NCI-H146 (cell line): ENCODE measurements around the gene AOPEP.
A peak's percentile ranks its signal among the peaks of the same experiment; 100 is the strongest.
"Not testable (repeated sequence)": the region's sequence is repeated elsewhere in the genome, so short reads cannot be mapped to it uniquely, and the experiment has no call there.

Experiments
- DNase-seq: peaks from one replicate; lab custom pipeline; 2025; lab: John Stamatoyannopoulos, UW

Gene AOPEP

DNA sequence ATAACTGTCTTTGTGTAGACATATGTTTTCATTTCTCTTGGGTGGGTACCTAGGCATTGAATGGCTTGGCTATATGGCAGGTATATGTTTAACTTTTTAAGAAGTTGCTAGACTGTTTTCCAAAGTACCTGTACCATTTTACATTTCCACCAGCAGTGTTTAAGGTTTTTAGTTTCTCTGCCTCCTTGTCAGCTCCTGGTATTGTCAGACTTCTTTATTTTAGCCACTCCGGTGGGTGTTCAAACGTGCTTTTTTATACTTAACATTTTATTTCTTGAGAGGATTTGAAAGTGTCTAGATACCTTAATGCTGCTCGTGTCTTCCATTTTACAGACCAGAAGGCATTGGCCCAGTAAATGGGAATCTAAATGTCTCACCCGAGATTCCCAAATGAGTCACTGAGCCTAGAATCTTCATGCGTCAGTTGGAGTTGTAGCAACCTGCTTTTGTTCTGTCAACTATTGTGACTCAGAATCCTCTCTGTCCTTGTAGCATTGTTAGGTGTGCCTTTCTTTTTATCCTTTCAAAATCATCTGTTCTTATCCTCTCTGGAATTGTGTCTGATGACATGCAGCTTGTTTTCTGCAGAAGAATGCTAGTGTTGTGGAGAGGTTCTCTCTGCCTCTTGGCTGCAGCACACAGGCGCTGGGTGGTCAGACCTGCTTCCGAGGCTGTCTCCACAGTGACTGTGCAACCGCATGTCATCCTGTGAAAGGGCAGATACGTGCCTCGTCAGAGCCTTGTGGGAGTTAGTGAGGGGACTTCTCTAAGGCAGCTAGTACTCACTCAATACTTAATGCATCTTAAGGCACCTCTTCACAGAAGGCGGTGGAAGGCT, 291.8 kb downstream of the AOPEP start:
- no peak for DNase-seq

DNA sequence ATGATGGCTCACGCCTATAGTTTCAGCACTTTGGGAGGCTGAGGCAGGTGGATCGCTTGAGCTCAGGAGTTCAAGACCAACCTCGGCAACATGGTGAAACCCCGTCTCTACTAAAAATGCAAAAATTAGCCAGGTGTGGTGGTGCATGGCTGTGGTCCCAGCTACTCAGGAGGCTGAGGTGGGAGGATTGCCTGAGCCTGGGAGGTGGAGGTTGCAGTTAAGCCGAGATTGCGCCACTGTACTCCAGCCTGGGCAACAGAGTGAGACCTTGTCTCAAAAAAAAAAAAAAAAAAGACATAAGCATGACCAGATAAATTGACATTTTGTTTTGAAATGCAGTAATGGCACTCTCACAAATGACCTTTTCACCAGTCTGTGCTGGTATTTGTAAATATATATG, 294.1 kb downstream of the AOPEP start:
- DNase-seq, result not testable (repeated sequence)

DNA sequence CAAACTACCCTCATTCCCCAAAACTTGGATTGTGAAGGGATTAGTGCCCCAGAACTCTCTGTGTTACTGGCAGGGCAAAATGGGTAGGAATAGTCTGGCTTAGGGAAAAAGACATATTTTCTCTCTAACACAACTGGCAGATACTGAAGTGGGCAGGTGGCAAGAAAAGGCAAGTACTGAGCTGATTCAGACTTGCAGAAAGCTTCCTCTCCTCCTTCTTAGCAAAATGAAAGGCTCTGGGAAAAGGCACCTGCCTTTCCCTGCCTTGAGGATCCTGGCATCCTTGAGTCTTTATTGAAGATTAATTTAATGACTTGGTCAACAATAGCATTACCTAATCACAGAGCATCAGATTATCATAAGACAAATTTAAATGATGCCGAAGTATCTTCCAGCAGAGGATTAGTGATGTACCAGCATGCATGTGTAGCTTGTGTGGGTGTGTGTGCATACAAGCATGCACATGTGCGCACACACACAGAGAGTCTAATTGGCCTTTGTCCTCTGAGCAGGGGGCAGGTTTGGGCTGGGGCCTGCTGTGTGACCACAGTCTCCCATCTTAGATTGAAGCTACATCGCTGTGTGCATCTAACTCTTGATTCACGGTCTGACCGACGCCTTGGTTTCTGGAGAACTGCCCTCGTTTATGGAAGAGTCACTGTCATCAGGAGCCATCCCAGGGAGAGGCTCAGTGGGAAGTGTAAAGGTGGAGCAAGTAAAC, 294.8 kb downstream of the AOPEP start:
- no peak for DNase-seq

DNA sequence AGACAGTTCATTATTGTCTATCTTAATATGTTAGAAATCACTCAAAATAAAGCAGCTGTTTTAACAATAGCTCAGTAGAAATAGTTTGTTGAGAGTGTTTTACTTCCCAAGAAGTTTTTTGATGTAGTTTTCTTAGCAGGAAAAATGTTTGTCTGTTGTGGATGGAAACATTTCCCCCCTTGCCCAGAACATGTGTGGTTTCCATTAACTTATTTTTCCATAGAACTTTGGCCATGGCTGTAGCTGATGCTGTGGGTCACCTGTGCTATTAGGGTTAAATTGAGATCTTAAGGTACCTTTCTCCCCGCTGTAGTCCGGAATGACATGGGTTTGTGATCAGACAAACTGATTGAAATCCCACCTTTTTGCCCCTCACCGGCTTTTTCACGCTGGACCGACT, 296.2 kb downstream of the AOPEP start:
- DNase-seq, result no peak

DNA sequence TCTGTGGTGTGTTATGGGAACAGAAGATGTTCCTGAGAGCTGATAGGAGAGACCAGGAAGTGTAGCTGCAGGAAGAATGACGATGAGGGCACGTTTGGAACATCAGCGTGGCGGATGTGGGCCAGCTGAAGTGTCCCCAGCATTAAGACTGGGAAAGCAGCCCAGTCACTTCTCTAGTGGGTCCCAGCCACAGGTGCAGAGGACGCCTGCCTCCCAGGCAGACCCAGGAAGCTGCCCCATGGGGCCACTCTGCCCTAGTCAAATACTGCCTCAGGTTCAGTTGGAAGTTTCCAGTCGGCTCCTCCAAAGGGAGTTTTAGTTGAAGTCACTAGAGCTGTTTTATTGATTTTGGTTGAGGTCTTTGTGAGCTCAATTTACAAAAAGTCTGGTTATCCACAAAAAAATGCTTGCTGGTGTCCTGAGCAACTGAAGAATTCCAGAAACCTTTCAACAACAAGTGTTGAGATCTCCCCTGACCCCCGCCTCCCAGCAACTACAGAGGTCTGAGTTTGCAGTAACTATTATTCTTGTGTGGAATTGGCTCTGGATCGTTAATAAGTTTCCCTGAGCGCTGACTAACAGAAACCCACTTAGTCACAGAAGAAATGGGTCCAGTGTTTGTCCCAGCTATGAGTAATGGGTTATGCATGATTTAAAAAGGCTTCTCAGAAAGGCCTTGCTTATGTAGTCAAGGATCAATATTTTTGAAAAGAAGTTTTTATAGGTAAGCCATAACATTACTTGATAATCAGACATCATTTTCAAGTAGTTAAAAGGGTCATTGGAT, 296.9 kb downstream of the AOPEP start:
- DNase-seq, result no peak

DNA sequence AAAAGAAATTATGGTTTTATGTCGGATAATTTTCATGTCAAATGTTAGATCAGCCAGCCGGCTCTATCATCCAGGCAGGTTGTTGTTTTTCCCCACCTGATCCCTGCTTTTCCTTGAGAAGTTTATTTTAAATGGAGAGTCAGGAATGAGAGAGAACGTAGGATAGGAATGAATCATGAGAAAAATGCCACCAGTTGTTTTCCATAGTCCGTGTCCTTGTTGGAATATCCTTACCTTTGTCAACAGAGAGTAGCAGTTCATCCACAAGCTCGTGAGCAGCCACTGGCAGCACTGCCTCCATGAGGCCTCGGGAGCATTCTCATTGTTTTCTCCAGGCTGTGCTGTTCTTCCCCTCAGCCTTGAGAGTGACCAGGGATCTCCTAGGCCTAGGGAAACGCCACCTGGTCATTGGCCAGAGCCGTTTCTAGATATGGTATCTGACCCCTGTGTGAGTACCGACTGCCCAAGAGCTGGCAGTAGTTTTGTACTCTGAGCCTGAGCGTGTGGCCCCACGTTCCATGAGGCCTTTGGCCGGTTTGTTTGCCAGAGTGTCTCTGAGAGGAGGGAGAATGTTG, 297.7 kb downstream of the AOPEP start:
- no peak for DNase-seq

DNA sequence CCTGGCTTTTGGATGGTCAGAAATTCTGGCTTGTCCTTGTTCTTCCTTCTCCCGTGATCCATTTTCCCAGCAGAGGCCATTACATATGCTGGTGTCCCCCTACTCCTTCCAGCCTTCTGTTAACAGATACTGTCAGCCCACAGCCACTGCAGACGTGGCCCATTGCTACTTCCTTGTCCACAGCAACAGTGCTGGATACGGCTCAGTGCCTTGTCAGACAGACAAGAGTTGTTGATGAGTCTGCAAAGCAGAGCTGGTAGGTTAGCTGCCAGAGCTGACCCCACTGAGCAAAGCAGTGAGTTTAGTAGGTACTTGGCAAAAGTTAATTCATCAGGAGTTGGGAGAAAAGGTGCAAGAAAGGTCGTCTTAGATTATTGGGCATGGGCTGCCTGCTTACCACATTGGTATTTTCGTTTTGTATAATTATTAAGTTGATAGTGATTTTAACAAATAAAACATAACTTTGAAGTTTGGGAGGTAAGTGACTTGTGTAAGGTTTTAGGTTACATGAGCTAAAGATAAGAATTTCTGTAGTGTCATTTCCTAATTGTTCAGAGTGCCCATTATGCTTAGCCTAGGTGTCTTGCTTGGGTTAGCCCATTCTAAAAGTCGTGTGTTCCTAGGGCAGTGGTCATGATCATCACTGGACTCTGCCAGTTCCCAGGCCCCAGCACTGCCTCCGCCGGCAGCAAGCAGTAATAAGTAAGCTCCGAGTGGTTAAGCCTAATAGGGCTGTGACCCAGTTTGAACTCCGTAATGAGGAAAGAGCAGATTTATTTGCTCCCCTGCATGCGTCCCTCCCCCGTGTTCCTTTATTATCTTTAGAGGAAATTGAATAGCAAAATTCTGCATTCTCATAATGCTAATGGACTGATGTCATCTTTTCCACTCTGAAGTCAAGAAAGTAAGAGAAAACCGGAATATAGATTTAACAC, 299.0 kb downstream of the AOPEP start:
- DNase-seq, result no peak

DNA sequence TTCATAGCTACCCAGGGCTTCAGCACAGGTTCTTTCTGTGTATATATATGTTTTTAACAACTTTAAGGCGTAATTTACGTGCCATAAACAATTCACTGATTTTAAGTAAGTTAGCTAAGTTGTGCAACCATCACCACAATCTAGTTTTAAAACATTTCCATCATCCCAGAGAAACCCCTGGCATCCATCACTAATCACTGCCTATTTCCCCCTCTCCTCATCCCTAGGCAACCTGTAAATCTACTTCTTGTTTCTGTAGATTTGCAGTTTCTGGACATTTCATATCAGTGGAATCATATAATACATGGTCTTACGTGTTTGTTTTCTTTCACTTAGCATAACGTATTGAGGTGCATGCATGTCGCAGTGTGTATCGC, 299.6 kb downstream of the AOPEP start:
- DNase-seq, result no peak

DNA sequence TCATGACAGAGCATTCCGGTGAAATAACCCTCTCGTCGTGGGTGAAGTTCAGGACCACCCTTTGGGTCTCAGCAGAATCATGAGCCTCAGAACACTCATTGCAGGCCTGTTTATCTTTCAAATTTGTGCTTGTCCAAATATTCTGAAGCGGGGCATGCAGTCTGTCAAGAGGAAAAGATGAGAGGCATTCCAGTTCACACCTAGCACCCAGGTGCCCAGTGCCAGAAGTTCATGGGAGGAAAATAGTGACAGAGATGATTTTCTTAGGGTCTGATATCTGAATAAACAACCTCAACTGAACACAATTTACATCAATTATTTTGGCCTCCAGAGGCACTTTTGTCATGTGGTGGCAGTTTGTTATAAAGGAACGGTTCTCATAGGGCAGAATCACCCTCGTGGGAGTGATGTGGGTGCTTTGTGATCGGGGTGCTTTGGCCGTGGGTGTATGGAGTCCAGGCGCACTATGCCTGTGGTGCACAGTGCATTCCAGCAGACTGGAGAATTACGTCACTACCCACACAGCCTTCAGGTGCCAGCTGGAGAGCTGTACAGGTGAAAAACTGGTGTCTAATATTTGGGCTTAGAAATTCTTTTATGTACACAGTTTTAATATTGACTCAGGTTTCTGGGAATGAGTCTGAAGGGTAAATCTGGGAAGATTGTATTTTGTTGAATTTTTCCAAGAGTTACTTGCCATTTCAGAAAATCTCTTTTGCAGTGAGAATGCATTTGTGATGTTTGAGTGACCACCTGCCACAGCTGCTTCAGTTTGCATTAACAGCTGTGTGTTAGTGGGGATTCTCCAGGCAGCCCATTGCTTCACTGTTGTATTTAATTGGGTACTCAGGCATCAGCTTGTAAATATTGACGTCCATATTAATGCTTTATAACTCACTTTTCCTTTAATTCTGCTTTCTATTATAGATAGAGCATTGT, 301.7 kb downstream of the AOPEP start:
- peak; percentile 58 for DNase-seq

DNA sequence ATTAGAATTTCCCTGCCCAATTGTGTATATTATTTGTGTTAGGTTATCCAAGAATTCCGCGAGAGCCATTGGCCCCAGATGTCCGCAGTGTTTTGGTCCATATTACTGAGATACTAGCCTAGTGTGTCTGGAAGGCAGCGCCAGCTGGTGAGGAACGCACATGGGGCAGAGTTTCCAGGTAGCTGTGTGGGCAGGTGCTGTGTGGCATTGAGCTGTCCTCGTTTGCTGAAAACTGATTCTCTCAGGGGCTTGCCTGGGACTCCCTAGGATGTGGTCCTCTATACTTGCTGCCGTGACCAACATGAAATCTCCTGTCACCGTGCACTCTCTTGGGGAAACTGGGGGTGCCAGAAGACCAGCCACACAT, 302.3 kb downstream of the AOPEP start:
- DNase-seq, result peak; percentile 67

DNA sequence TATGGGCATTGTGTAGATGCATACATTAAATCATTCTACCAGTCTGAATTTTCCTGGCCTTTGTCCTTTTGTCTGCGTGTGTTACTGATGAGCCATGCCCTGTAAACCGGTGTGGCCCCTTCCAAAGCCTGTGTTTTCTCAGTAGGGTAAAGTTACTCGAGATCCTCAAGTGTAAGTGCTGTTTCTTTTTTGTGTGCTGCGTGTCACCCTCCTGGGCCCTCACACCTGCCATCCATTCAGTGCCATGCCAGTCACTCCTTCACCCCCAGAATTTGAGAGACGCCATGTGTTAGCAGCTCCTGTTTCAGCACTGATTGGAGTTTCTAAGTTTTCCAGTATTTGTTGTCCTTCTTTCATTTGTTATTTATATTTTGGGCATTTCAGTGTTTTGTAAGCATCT, 302.8 kb downstream of the AOPEP start:
- no peak for DNase-seq

DNA sequence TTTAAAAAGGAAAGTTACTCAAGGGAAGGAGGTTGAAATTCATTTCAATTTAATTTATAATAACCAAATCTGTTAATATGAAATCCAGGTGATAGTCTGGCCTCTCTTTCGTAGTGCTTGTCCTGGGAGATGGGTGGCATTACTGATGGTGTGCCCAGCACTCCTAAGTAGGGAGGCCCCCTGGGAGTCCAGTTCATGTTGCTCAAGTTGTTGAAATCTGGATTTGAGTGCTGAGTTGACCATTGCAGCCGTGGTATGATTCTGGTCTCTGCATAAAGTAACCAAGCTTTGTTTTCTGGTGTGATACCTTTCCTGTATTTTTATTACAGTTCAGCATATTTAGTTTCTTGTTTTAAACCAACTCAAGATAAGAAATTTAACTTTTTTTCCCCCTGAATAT, 303.2 kb downstream of the AOPEP start:
- DNase-seq, result no peak

DNA sequence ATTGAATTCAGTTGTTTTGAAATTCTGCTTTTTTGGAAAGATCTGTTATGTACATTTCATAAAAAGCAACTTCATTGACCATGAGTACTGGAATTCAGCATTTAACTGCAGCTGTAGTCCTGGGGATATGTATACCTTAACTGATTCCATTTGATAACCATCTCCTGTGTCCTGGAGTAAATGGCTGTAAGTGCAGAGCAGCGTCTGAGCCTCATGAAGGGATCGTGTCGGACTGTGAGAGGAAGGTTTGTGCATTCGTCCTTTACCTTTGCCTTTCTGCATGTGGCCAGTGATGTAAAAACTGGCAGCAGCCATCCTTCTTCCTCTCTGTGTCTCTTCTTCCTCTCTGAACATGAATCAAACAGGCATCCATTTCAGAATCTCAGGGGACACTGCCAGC, 303.8 kb downstream of the AOPEP start:
- no peak for DNase-seq

DNA sequence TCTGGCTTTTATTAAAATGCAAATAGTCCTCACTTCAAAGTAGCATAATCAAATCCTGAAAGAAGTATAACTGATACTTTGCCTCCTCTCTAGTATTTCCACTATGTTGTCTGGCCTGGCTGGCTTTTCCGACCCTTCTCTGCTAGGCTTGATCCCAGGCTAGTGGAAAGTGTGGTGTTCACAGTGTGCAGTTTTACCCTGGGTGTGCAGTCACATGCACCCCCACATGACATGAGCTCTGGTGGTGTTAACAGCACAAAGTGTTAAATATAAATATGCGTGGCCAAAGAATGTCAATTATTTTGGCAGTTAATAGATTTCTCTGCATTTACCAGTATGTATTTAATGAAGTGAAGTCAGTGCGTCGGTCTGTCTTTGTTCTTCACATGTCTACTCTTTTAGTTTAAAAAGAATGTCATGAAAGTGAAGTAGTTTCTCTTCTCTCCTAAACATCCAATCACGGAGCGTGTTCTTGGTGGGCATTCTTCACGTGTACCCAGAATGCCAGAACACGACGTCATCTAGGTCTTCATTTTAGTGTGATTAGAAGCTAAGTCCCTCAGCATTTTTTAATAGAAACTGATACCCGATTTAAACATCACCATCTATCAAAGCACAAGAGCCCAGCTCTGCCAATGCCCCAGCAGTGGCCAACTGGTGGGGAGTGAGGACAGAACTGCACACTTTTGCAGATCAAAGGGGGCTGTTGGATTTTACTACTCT, 304.6 kb downstream of the AOPEP start:
- DNase-seq, result no peak

DNA sequence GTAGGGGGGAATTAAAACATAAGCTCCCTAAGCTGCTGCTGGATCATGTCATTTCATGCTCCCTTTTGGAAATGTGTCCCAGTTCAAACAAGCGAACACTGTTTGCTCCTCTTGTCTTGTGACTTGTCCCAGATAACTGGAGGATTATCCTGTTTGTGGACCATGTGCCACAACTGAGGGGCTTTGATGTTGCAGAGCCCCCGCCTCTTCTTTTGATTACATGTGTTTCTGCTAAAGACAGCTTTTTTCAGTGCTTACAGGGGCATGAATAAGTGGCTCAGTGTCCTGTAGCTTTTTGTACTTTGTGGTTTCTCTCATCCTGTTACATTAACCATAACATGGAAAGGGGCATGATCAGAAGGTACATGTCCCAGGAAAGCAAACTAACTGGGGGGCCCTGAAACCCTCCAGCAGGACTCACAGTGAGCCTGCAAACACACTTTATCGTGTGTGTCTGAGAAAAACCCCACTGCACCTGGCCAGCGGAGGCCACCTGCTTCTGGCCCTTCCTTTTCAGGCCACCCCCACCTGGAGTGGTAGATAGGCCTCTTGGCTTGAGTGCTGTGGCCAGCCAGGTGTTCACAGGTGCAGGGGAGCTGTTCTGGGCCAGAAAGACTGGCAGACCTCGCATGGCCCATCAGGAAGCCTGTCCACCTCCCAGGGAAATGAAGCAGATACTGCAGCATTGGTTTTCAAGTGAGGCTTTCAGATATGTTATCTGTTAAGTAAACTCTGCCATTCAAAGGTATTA, 305.4 kb downstream of the AOPEP start:
- peak; percentile 91 for DNase-seq

DNA sequence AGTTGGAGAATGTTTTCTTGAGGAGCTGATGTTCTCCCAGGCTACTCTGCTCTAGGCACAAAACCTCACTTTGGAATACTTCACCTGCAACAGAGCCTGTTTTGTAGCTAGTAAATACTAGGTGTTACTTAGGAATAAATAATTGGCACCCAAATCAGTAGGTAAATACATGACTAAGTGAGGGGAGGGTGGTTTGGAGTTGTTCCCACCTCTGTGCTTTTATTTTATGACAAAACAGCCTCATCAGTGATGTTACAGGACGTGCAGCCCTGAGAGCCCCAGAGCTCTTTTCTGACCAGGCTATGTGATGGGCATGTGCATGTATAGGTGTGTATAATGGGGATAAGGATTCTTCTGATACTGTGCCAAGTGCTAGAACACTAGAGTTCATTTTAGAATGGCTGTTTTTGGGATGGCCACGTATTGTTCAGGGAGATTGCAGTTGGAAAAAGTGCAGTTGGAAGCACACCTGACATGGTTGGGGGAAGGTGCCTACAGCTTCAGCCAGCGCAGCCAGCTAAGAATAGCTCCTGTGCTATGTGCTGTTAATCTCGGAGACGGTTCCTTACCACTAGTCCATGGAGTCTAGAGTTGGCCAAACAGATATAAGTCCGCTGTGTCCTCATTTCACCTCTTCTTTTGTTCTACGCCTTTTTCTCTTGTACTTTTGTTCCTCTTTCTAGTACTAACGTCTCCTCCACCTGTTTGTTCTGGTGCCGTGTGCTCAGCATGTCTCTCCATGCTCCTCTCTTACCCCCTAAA, 306.3 kb downstream of the AOPEP start:
- no peak for DNase-seq

DNA sequence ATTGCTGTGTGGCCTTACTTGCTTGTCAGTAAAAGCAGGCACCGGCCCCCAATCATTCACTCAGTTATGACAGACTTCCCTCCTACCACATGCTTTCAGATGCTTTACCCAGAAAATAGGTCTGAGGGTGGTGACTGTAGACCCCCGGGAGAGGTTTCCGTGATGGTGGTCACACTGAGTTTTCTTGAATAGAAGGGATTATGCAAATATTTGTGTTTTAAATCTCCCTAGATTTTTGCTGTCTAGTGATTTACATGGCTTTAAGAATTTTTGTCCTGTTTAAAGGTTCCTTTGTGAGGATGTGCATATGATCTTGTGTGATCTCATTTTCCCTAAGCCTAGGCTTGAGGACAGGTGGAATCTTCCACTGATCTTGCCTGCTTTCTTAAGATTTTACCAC, 309.3 kb downstream of the AOPEP start:
- no peak for DNase-seq

DNA sequence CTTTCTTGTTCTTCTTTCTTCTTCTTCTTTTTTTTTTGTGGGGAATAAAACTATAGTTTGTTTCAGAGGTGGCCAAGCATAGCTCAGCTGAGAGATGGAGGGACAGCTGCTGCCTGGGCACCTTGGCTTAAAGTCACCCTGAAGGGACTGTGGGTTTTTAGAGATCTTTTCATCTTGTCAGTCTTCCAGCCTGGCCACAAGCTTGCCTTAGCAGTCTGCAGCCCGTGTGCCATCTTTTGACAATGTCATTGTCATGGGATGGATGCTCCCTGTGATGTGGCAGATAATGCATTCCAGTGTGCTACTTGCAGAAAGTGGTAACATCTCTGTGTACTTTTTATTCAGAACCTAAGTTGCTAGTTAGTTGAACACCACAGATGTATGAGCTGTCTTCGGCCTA, 310.2 kb downstream of the AOPEP start:
- DNase-seq, result no peak
